GM21528 (cell line): ENCODE results near the gene KCNN3.

Source experiments
- ATAC-seq: cut with Tn5 transposase; IDR thresholded peaks from one replicate; pipeline ENCODE4 v1.9.1; 2021; ENCODE audit warnings: mild to moderate bottlenecking, moderate library complexity; ENCODE audit not compliant: unreplicated experiment, low FRiP score

Gene KCNN3

DNA sequence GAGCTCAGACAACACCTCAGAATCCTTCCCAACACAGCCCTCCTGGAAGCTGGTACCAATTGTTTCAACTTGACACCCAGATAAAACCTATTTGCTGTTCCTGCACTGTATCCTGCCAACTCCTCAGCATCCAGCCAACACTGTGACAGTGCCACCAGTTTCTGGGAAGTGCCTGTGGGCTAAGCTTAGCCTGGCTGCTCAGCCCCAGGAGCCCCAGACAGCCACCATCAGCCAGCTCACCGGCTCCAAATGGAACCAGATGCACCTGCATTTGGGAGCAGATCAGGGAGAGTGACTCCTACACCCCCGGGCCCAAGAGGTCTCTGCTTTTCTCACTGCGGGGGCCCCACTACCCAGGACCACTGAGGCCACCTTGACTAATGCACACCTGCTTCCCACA, 24.9 kb downstream of the KCNN3 start:
- ATAC-seq = no peak

DNA sequence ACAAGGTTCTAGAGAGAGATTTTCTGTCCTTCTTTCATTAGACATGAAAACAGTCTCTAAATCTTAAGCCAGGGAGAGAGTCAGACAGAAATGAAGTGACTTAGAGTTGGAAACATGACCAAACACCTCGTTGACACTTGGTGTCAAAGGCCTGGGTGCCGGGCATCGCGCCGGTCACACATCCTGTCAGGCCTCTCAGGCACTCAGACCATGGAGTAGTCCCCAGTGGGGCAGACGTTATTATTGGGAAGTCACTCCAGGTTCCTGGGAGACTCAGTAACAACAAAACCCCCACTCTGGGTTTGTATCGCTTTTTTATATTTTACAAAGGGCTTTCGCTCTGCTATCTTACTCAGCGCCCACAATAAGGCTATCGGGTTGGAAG, 25.8 kb downstream of the KCNN3 start:
- ATAC-seq = no peak

DNA sequence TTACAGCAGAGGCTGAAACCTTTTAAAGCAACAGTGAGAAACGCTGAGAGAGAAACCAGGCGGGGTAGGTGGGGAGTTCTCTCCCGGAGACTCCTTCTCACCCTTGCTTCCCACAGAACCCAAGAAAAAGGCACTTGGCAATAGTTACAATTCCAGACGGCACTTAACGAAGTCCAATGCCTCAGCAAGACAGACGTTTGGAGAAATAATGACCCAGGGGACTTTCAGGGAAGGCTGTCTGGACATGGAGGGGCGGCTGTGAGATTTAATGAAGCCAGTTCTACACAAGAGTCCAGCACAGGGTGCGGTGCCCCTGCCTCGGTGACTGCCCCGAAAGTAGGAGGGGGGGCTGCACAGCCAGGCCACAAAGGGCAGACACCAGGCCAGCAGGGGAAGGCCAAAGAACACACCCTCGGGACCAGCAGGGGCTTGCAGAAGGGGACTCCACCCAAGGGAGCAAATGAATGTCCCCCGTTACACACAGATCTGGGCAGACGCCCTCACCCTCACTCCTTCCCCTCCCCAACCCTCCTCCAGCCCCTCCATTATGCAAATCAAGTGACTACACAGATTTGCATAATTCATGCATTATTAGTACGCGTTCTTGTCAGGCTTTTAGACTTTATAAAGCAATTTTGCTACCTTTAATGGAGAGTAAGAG, 26.3 kb downstream of the KCNN3 start:
- no peak for ATAC-seq

- ATAC-seq = no peak
These were observed 27.4 kb downstream of the KCNN3 start for GRCh38 chr1:154842635-154843034.

- no peak for ATAC-seq
These were observed 28.7 kb downstream of the KCNN3 start for GRCh38 chr1:154841384-154841783.

DNA sequence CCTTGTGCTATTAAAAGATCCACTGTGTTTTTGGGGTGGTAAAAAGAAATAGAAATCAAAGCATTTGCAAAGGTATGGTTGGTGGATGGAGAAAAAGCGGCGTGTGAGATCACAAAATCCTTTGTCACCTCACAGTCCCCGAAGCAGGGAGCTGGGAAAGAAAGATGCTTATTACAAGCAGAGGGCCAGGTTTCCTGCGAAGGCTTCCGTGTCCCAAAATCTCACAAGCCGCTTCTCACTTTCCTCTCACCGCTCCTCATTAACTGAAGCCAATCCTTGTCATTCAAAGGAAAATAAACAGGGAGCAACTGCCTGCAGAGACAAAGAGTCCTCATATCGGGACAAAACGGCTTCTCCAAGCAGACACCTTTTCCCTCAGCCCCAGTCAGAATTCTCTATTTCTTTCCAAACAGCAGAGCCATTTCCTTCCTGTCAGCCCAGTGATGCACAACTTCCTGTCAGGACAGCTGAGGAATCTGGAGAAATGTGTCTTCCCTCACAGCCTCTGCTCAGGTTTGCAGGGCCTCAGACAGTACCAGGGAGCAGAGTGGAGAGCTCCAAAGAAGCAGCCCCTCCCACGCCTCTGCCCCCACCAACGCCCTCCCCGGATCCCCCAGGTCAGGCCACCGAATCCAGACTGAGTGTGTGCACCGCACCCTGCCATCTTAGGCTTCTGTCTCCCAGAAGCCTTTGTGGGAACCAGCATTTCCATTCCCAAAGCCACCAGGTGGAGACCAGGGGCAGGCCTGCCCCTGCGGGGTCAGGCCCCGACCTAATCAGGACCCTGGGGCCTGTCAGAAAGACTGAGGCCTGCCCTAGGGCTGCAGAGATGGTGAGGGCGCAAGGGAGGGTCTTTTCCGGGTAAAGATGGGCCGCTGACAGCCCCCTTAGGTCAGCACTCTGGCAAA, 29.6 kb downstream of the KCNN3 start:
- ATAC-seq = no peak

- ATAC-seq = no peak
These were observed 30.4 kb downstream of the KCNN3 start for GRCh38 chr1:154839691-154840090.

GRCh38 chr1:154838988-154839387, 31.1 kb downstream of the KCNN3 start:
- no peak for ATAC-seq

GRCh38 chr1:154838461-154838860, 31.6 kb downstream of the KCNN3 start:
- ATAC-seq = no peak

- no peak for ATAC-seq
These were observed 32.4 kb downstream of the KCNN3 start for GRCh38 chr1:154837672-154838171.

GRCh38 chr1:154837034-154837671, 32.9 kb downstream of the KCNN3 start:
- no peak for ATAC-seq

- ATAC-seq = no peak
These were observed 34.4 kb downstream of the KCNN3 start for GRCh38 chr1:154835531-154836324.

GRCh38 chr1:154833841-154834240, 36.2 kb downstream of the KCNN3 start:
- no peak for ATAC-seq

DNA sequence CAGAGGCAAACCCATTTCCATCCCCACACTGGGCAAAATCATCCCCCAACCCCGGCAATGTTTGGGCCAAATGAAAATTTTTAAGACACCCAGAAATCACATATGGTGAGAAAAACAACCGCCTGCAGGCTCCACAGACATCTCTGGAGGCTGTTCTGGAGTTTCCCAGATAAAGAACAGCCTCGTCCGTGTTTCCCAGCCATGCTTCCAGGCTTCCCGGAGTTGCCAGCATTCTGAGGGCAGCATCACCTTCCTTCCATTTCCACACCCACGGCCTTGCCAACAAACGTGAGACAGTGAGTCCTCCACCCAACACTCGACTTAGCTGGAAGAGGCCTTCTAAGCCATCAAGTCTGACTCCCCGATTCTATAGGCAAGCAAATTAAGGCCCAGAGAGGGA, 36.9 kb downstream of the KCNN3 start:
- no peak for ATAC-seq

GRCh38 chr1:154832384-154832783, 37.7 kb downstream of the KCNN3 start:
- ATAC-seq = no peak

DNA sequence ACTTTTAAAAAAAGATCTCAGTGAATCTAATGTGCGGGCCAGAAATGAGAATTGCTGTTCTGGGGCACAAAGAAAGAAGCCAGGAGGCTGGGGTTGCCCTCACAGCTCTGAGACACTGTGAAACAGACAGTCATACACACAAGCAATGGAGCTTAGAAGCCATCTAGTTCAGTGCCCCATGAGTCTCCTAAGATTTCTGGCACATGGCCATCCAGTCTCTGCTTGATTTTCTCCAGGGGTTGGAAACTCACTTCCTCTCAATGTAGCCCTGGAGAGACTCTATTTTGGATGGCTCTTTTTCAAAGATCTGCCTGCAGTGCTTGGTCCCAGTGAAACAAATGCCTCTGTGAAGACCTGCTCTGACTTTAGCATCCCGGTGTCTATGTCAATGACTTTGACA, 38.6 kb downstream of the KCNN3 start:
- ATAC-seq = no peak

- no peak for ATAC-seq
These were observed 41.0 kb downstream of the KCNN3 start for GRCh38 chr1:154829062-154829461.

DNA sequence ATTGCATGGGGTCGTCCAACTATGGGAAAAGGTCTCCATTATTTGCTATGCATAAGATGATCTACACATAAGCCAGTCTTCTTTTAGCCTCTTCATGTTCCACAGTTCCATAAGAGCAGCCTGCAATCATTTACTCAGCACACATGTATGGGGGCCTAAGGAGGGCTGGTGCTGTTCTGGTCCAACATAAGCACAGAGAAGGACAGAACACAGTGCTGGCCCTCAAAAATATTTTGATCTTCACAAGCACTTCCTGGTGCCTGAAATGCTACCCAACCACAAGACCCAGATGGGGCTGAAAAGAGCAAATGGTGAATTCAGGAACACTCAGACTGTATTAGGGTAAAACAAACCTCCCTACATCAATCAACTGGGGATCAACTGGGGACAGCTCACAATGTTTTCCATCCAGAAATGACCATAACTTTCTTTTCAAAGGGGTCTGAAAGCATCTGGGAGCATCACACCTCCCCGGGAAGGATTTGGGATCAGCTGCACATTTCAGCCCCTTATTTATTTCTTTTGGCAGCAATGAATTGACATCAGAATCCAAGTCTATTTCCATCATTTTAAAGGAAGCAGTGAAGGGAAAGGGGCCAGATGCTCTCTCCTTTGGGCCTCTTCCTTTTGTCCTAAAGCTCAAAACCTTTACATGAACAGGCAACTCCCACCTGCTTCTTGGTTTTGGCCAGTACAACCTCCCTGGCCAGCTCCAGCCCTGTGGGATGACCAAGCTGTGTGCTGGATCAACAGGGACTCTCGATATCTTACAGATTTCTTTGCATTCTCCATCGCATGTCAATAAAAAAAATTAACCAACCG, 45.7 kb downstream of the KCNN3 start:
- no peak for ATAC-seq

DNA sequence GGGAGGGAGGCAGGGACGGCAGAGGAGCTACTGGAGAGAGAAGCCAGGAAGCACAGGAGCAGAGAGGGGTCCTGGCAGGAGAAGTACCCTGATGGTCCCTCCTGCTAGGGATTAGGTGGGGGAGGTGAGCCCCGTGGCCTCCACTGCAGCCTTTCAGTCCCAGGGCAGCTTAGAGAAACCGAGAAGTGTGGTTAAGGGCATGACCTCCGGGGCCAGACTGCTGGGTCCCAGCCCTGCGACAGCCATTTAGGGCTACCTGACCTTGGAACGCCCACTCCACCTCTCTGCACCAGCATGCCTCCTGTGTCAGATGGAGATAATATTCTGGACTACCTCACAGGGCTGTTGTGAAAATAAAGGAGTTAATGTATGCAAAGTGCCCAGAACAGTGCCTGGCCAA, 47.4 kb downstream of the KCNN3 start:
- no peak for ATAC-seq

DNA sequence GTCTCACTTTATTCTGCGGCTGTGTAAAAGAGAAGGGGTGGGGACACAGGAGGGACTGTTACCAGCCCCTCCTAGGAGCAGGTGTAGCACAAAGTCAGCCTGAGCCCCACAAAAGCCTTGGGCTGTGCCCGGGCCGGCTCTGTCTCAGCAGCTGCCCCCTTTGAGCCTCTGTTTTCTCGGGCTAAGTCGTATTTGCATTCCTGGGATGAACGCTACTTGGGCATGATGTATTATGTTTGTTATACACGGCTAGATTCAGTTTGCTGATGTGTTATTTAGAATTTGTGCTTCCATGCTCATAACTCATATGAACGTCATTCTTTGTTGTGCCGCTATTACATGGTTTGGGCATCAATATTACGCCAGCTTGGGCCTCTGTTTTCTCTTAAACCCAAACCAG, 47.8 kb downstream of the KCNN3 start:
- no peak for ATAC-seq
